Omental fat pad (tissue), 4 donors: ENCODE data around the gene UNC45A. TPM values are rescaled to one million over a fixed set of nuclear protein-coding genes. Genes with fewer than 3 reads are reported as not detected.
"Not testable (repeated sequence)": the region's sequence is repeated elsewhere in the genome, so short reads cannot be mapped to it uniquely, and the experiment has no call there.

Source experiments
- ATAC-seq: fragments of 150-250 bp; one replicate; pipeline ENCODE4 v1.9.1; 2016; ENCODE audit warnings: mild to moderate bottlenecking, moderate library complexity; ENCODE audit not compliant: low FRiP score
- DNase-seq: peaks from one replicate; pipeline ENCODE4 v3.0.0-alpha.2; 2019; ENCODE audit warnings: low spot score
- total RNA-seq, 4 donors: library from RNA; depleted of rRNA; stranded (reverse); fragments of >200 nt; gene quantifications; one replicate each; pipeline ENCODE4 v1.1.0, GENCODE V29; 2016
- TF ChIP-seq, protein P1 (sequence below), 3 donors: fragments of 450-650 bp; IDR thresholded peaks; one replicate each; pipeline ENCODE4 v1.5.1; 2016 to 2017; ENCODE audit warnings: antibody characterized with exemption in 3 of 3, mild to moderate bottlenecking in 3 of 3, moderate library complexity in 2 of 3

The UNC45A gene
- total RNA-seq, 4 donors from 2014 or later, result 40.8 to 61.5 (median 48.8) TPM

DNA sequence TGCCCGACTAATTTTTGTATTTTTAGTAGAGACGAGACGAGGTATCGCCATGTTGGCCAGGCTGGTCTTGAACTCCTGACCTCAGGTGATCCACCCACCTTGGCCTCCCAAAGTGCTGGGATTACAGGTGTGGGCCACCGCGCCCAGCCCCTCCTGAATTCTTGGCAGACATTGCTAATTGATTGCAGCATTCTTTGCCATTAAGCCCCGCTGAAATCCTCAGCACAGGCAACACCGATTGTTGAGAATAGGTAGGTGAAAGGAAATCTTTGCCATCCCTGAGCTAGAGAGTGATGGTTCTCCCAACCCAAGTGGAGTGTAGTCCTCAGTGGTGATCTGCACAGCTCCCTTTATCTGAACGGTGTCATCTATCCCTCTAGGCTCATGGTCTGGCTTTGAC is 30.3 kb upstream of the UNC45A start:
- ATAC-seq (no peak), DNase-seq (no peak)
- TF ChIP-seq, protein P1, sequence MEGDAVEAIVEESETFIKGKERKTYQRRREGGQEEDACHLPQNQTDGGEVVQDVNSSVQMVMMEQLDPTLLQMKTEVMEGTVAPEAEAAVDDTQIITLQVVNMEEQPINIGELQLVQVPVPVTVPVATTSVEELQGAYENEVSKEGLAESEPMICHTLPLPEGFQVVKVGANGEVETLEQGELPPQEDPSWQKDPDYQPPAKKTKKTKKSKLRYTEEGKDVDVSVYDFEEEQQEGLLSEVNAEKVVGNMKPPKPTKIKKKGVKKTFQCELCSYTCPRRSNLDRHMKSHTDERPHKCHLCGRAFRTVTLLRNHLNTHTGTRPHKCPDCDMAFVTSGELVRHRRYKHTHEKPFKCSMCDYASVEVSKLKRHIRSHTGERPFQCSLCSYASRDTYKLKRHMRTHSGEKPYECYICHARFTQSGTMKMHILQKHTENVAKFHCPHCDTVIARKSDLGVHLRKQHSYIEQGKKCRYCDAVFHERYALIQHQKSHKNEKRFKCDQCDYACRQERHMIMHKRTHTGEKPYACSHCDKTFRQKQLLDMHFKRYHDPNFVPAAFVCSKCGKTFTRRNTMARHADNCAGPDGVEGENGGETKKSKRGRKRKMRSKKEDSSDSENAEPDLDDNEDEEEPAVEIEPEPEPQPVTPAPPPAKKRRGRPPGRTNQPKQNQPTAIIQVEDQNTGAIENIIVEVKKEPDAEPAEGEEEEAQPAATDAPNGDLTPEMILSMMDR (IDR thresholded peaks at IDR 0.05), result no peak

DNA sequence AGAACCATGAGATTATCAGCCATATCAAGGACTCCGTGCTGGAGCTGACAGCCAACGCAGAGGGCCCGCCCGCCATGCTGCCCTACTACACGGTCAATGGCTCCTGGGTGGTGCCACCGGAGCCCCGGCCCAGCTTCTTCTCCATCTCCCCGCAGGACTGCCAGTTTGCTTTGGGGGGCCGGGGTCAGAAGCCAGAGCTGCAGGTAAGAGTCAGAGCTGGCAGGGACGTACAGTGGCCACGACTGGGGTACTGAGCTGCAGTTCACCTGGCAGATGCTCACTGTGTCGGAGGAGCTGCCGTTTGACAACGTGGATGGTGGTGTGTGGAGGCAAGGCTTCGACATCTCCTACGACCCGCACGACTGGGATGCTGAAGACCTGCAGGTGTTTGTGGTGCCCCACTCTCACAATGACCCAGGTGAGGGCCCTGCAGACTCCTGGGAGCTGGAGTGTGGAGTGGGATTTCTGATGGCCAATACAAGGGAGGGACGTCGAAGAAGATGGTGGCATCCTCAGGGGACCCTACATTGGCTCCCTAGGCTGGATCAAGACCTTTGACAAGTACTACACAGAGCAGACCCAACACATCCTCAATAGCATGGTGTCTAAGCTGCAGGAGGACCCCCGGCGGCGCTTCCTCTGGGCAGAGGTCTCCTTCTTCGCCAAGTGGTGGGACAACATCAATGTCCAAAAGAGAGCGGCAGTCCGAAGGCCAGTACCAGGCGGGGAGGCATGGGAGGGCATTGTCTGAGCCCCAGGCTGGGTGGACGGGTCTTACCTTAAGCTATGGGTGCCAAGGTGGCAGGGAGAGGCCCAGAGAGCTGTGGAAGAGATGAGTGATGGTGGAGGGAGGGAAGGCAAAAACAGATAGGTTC is 29.5 kb upstream of the UNC45A start:
- TF ChIP-seq, protein P1 (IDR thresholded peaks at IDR 0.05), result no peak
- no peak for ATAC-seq
- DNase-seq, result no peak

DNA sequence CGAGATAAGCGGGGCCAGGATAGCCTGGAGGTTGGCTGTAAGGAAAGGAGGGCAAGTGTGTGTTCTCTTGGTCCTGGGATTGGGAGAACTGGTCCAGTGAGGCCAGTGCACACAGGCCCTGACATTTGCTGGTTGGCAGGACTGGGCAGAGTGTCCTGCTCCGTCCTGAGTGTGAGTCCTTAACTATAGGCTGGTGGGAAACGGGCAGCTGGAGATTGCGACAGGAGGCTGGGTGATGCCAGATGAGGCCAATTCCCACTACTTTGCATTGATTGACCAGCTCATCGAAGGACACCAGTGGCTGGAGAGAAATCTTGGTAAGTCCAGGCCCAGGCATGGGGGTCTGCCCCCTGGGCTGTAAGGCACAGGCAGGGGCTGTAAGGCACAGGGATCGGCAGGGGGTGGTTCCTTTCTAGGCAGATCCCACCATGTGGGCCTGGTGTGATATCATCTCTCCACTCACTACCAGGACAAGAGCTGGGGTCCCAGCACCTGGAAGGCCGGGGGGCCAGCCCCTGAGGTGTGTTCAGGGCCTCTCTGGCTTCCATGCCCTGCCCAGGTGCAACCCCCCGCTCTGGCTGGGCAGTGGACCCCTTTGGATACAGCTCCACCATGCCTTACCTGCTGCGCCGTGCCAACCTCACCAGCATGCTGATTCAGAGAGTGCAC is 28.8 kb upstream of the UNC45A start:
- DNase-seq (no peak), ATAC-seq (no peak)
- TF ChIP-seq, protein P1 (IDR thresholded peaks at IDR 0.05), result no peak

DNA sequence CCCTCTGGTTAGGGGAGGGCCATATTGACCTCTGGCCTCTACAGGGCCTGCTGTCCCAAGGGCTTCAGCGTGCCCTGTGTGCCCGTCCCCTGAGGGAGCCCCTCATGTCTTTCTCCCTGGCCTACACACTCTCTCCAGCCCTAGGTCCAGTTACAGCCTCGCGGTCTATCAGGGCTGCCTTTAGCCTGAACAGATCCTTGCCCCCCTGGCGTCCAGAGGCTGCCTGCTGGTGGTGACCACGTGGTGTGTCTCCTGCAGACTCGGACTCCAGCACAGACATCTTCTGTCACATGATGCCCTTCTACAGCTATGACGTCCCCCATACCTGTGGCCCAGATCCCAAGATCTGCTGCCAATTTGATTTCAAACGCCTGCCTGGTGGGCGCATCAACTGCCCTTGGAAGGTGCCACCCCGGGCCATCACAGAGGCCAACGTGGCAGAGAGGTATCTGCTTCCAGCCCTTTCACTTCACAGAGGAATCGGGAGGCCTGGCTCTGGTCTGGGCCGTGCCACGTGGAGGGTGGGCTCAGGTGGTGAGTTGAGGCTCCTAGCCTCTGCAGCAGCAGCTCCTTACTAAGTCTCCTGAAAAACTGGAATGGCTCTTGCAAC is 27.9 kb upstream of the UNC45A start:
- TF ChIP-seq, protein P1 (IDR thresholded peaks at IDR 0.05), result no peak
- no peak for DNase-seq
- ATAC-seq, result no peak

DNA sequence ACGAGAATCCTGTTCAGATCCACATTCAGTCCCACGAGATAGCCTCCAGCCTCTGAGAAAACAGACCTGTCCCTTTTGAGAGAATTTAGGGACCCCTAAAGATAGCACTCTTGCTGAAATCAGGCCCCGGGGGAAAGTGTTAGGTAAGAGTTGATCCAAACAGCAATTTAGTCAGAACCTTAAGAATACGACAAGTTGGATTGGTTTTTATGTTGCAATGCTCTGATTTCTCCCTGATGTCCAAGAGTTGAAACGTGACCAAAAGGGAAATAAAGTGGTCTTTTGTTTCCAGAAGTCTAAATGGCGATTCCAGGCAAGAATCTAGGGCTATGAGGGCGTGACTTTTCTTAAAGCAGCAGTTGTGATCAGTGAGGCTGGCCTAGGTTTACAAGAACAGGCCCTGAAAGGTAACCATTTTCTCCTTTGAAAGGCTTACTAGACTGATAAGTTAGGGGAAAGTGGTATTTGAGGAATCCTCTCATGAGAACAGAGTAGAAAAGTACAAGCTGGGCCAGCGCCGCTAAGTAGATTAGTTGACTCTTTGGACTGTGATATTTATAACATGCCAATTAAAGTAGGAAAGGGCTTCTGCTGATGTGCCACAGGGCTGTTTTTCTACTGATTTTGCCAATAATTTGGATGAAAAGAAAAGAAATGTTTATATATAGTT is 27.1 kb upstream of the UNC45A start:
- ATAC-seq (no peak), DNase-seq (no peak)
- TF ChIP-seq, protein P1 (IDR thresholded peaks at IDR 0.05), result no peak

DNA sequence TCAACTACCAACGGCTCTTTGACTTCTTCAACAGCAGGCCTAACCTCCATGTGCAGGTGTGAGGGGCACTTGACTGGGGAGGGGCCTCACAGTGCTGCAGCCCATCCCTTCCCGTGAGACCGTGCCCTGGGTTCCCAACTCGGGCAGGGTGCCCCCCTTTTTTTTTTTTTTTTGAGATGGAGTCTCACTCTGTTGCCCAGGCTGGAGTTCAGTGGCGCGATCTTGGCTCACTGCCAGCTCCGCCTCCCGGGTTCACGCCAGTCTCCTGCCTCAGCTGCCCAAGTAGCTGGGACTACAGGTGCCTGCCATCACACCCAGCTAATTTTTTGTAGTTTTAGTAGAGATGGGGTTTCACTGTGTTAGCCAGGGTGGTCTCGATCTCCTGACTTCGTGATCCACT is 25.6 kb upstream of the UNC45A start:
- ATAC-seq, DNase-seq: not testable (repeated sequence)

DNA sequence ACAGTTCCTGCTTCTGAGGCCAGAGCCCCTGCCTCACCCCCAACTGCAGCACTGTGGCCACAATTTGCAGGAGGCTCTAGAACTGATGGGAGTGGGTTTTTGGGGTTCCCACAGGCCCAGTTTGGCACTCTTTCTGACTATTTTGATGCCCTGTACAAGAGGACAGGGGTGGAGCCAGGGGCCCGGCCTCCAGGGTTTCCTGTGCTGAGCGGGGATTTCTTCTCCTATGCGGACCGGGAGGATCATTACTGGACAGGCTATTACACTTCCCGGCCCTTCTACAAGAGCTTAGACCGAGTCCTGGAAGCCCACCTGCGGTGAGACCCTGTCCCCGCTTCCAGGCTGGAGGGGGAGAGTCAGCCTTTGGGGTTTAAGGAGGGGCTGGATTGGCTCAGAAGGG is 25.1 kb upstream of the UNC45A start:
- ATAC-seq (no peak), DNase-seq (no peak)
- TF ChIP-seq, protein P1 (IDR thresholded peaks at IDR 0.05), result no peak
